ENCODE measurements around the gene METTL16. TPM values are rescaled to one million over a fixed set of nuclear protein-coding genes. Genes with fewer than 3 reads are reported as not detected.

METTL16 gene, protein sequence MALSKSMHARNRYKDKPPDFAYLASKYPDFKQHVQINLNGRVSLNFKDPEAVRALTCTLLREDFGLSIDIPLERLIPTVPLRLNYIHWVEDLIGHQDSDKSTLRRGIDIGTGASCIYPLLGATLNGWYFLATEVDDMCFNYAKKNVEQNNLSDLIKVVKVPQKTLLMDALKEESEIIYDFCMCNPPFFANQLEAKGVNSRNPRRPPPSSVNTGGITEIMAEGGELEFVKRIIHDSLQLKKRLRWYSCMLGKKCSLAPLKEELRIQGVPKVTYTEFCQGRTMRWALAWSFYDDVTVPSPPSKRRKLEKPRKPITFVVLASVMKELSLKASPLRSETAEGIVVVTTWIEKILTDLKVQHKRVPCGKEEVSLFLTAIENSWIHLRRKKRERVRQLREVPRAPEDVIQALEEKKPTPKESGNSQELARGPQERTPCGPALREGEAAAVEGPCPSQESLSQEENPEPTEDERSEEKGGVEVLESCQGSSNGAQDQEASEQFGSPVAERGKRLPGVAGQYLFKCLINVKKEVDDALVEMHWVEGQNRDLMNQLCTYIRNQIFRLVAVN
- 10 to 100 TPM; 24.5 to 24.7 TPM for total RNA-seq

DNA sequence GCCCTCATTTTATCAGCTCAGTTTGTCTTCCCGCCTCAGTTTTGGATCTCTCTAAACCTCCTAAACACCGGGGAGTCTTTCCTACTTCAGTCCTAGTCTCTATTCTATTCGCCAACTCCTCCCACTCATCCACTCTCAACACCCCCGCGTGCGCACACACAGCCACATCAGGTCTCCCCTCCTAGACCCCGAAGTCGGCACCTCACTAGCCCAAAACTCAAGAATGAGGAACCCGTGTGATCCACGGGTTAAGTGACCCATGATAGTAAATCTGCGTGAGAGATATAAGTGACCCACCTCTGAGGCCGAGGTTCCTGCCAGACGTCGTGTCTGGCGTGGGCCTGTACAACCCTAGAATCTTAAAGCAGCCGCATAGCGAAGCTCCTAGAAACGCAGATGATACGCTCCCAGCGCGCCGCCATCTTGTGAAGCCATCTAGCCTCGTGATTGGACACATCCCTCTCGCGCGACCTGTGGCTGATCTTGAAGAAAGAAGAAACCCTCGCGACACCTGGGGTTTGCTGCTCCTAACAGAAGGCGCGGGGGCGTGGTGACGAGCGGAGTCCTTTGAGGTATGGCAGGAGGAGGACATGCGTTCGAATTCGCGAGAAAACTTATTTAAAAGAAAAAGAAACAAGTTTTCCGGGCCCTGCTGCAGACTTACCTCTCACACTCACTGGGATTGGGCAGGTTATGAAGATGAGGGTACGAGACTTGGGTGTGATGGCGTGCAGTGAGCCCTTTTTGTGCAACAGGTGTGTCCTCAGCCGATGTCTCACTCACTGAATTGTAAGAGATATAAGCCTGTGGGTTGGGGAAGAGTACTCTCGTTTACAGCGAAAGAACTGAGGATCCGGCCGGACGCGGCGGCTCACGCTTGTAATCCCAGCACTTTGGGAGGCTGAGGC lies at the start of gene METTL16:
METTL16 (minus strand) TSS at position 427 of the 908 bp plus-strand sequence. CDS start 9,557 bp downstream, outside the sequence.

DNA sequence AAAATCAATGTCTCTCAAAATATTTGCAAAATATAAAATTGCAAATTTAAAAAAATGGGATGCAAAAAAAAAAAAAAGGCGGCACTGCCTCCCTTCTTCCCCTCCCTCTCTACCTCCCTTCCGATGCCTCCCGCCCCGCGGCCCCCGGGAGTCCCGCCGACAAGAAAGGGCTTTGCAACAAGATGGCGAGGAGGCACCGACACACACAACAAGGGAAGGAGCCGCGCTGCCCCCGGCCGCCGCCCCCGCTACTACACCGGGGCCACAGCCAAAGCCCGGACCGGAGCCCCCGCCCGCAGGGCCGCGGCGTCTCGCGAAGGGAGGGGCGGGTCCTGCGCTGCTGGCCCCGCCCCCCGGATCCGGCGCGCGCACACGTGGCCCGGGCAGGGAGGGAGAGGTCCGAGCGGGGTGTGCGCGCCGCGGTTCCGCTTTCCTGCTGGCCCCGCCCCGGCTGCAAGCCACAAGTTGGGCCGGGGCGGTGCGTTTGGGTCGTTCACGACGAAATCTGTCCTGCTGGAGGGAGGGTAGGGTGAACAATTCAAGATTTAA lies 110.7 kb downstream of the METTL16 start, which contains the start of gene MNT:
MNT (minus strand) TSS at position 184 of the 549 bp plus-strand sequence. CDS start 348 bp downstream, outside the sequence.

Other genes with a start within 250 kb of the METTL16 start
- gene SMG6, start 208.1 kb downstream of the METTL16 start, total RNA-seq: 10 to 100 TPM; 47.9 to 49.3 TPM
- gene SRR, start 207.9 kb downstream of the METTL16 start, total RNA-seq: 10 to 100 TPM; 13.9 to 17.4 TPM
- 10 to 100 TPM; 25.8 TPM for gene TSR1, start 175.4 kb downstream of the METTL16 start, total RNA-seq
- gene SGSM2, start 174.4 kb downstream of the METTL16 start, total RNA-seq: 10 to 100 TPM; 65.3 to 66.8 TPM
- gene MNT, start 110.8 kb downstream of the METTL16 start, total RNA-seq: 10 to 100 TPM; 30.7 to 34.6 TPM
- gene PAFAH1B1, start 81.8 kb upstream of the METTL16 start, total RNA-seq: 100 to 1,000 TPM; 135 to 142 TPM
- gene CLUH, start 199.9 kb upstream of the METTL16 start, total RNA-seq: 10 to 100 TPM; 37.2 to 43.4 TPM
- gene CCDC92B, start 237.8 kb upstream of the METTL16 start, total RNA-seq: under 1 TPM; 0.08 to 0.10 TPM

All from activated naive CD4-positive, alpha-beta T cell treated with anti-CD3 and anti-CD28 coated beads, Interleukin-2, amount 10 ng/mL, durations not matched to agents 5 hours and 36 hours (primary cell).